Breast epithelium (tissue), 4 donors: ENCODE measurements around the gene MMP23B. TPM values are rescaled to one million over a fixed set of nuclear protein-coding genes. Genes with fewer than 3 reads are reported as not detected.

Source experiments
- DNase-seq, 2 donors: peaks; one replicate each; pipeline ENCODE4 v3.0.0-alpha.2; 2019; ENCODE audit warnings: low spot score in 2 of 2
- H3K27ac ChIP-seq, 2 donors: fragments of 200-600 bp; sonication (generic) in 1 of 2; one replicate each; pipeline ENCODE4 v1.5.1; 2016 to 2019; ENCODE audit warnings: mild to moderate bottlenecking in 1 of 2
- H3K27me3 ChIP-seq, 2 donors: fragments of 200-600 bp; sonication (generic) in 1 of 2; one replicate each; pipeline versions ENCODE4 v1.5.1 to v1.6.0; 2017 to 2019; ENCODE audit warnings: control low read depth in 1 of 2, mild to moderate bottlenecking in 1 of 2
- H3K36me3 ChIP-seq: fragments of 200-600 bp; one replicate; pipeline ENCODE4 v1.5.1; 2019
- H3K4me1 ChIP-seq, 2 donors: fragments of 200-600 bp; sonication (generic); one replicate each; pipeline ENCODE4 v1.5.1; 2016 to 2019; ENCODE audit warnings: control low read depth in 1 of 2
- H3K4me3 ChIP-seq, 3 donors: fragments of 200-600 bp; sonication (generic); 1 replicate in 2 of 3; 2 replicates in 1 of 3; pipeline ENCODE4 v1.5.1; 2016 to 2019; ENCODE audit warnings: mild to moderate bottlenecking in 3 of 3, moderate library complexity in 2 of 3
- H3K9me3 ChIP-seq, 2 donors: fragments of 200-600 bp; sonication (generic) in 1 of 2; one replicate each; pipeline ENCODE4 v1.5.1; 2016 to 2019; ENCODE audit warnings: control low read depth in 1 of 2
- POLR2A ChIP-seq: fragments of 450-650 bp; IDR thresholded peaks from one replicate; pipeline ENCODE4 v1.6.1; 2016; ENCODE audit warnings: antibody characterized with exemption, mild to moderate bottlenecking, moderate library complexity
- POLR2AphosphoS5 ChIP-seq, 3 donors: sonication (generic); formaldehyde crosslinking; IDR thresholded peaks; one replicate each; pipeline ENCODE4 v1.6.1; 2017; ENCODE audit warnings: antibody characterized with exemption in 3 of 3
- intact Hi-C: fragments of 100-400 bp; cut with DNase I; formaldehyde crosslinking; loops from one replicate; pipeline ENCODE4 v1.15.1; 2023; ENCODE audit warnings: low total_unique reads
- total RNA-seq, 3 donors: library from RNA; depleted of rRNA; stranded (reverse); fragments of >200 nt; gene quantifications; one replicate each; pipeline ENCODE4 v1.1.0, GENCODE V29; 2016
- TF ChIP-seq, protein P1 (sequence below), 3 donors: fragments of 450-650 bp; IDR thresholded peaks; one replicate each; pipeline ENCODE4 v1.5.1; 2016 to 2017; ENCODE audit warnings: antibody characterized with exemption in 3 of 3, mild to moderate bottlenecking in 3 of 3, moderate library complexity in 3 of 3

MMP23B gene
- total RNA-seq, 3 donors from 2014 or later = 2.7 to 15.5 (median 7.5) TPM

DNA sequence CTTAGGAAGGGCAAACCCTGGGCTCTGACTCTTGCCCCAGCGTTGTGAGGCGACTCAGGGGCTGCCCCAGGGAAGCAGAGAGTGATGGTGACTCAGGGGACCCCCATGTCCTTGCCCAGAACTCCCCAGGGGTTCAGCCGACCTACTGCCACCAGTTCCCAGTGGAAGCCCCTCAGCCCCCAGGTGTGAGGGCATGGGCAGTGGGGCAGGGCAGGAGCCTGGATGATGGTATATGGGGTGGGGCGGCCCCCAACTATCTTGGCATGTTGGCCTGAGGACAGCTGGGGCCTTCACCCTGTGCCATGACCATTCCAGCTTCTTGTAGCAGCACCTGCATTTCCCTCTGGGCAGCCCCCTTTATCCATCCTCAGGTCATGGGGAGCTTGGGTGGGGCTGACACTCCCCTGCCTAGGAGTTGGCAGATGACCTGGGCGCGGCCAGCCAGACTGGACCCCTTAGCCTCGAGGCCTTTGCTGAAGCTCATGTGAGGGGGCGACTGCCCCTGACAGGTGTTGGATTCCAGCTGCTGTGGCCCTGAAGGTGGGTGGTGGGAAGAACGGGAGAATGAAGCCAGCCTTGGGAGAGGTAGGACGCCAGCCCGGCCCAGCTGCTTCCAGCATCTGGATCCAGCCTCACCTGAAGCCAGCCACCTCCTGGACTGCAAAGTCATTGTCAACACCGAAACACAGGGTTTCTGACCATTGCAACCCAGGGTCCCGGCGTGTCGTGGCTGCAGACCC, 30.2 kb upstream of the MMP23B start:
- intact Hi-C loops = no loop called here
- H3K27me3 ChIP-seq = peaks cover 5 to 6% of the 10 kb centered on the region in 2 donors
- TF ChIP-seq, protein P1, sequence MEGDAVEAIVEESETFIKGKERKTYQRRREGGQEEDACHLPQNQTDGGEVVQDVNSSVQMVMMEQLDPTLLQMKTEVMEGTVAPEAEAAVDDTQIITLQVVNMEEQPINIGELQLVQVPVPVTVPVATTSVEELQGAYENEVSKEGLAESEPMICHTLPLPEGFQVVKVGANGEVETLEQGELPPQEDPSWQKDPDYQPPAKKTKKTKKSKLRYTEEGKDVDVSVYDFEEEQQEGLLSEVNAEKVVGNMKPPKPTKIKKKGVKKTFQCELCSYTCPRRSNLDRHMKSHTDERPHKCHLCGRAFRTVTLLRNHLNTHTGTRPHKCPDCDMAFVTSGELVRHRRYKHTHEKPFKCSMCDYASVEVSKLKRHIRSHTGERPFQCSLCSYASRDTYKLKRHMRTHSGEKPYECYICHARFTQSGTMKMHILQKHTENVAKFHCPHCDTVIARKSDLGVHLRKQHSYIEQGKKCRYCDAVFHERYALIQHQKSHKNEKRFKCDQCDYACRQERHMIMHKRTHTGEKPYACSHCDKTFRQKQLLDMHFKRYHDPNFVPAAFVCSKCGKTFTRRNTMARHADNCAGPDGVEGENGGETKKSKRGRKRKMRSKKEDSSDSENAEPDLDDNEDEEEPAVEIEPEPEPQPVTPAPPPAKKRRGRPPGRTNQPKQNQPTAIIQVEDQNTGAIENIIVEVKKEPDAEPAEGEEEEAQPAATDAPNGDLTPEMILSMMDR (IDR thresholded peaks at IDR 0.05) = no peak
- no peak for TF ChIP-seq POLR2A
- TF ChIP-seq POLR2AphosphoS5 (IDR thresholded peaks at IDR 0.05) = no peak

DNA sequence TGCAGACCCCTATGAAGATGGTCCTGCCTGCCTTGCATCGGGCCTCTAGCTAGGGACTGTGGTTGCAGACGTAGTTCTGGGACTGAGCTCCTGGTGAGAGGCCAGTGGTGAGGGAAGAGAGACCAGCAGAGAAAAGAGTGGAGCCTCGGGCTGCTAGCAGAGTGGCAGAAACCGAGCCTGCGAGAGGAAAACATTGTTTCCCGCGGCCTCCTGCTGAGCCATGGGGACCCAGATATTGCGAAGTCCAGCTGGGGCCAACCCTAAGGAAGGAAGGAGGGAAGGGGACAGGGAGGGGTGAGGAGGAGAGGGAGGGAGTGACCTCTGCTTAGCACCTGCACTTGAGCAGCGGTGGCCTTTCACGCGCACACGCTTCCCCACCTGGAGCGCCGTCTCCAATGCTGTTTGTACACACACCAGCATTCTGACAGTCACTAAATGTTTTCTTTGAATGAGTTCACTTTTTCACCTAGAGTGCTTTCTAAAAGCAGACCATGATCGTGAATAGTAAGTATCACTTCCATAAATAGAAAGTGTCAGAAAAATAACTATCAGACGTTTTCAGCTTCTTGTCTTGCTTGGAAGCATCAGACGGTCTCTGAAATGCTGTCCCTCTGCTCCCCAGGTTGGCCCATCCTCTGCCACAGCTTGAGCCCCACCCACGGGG, 29.5 kb upstream of the MMP23B start:
- Histone ChIP-seq H3K9me3 (no peaks in the 10 kb centered on the region), H3K27me3 (peaks cover 5 to 6% of the 10 kb centered on the region in 2 donors)

More for the DNA sequence above, 30.2 kb upstream of the MMP23B start:
- H3K4me1 ChIP-seq = peaks cover 6 to 8% of the 10 kb centered on the region in 2 donors
- H3K27ac ChIP-seq = no peak overlapping the region
- no peak for DNase-seq
- H3K9me3 ChIP-seq = no peaks in the 10 kb centered on the region
- H3K4me3 ChIP-seq = no peak overlapping the region
- H3K36me3 ChIP-seq = no peaks in the 10 kb centered on the region

DNA sequence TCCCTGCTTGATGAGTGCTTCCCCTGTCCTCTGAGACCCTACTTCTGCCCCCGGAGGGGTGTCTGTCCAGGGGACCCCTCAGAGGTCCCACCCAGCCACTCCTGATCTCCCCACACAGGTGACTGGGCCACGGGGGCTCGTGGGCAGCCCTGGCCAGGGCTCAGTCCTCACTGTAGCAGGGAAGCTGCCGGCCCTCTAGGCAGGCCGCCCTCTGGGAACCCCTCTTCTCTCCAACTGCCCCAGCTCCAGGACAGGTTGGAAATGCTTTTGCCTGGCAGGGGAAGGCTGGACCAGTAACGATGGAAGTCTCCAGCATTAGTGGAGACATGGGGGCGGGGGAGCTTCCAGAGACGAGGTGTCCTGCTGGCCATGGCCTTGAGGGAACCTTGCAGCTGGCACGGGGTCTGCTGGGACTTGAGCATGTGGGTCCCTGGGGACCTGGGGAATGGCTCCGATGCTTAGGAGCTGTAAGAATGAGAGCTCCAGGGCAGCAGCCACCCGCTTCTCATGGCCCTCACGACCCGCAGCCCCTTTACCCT, 28.9 kb upstream of the MMP23B start:
- Histone ChIP-seq H3K4me3 (no peak overlapping the region), H3K9me3 (no peaks in the 10 kb centered on the region), H3K27ac (no peak overlapping the region), H3K4me1 (peaks cover 6 to 8% of the 10 kb centered on the region in 2 donors), H3K27me3 (peaks cover 5 to 6% of the 10 kb centered on the region in 2 donors), H3K36me3 (no peaks in the 10 kb centered on the region)
- DNase-seq = no peak
- intact Hi-C loops = no loop called here
- no peak for TF ChIP-seq POLR2AphosphoS5 (IDR thresholded peaks at IDR 0.05)
- no peak for TF ChIP-seq POLR2A
- TF ChIP-seq, protein P1 (IDR thresholded peaks at IDR 0.05) = no peak

More for the DNA sequence above, 29.5 kb upstream of the MMP23B start:
- no peak for DNase-seq
- Histone ChIP-seq H3K4me3 (no peak overlapping the region), H3K4me1 (peaks cover 6 to 8% of the 10 kb centered on the region in 2 donors), H3K36me3 (no peaks in the 10 kb centered on the region), H3K27ac (no peak overlapping the region)
- TF ChIP-seq POLR2AphosphoS5 (IDR thresholded peaks at IDR 0.05) (no peak), POLR2A (no peak)
- TF ChIP-seq, protein P1 (IDR thresholded peaks at IDR 0.05) = no peak
- intact Hi-C loops = no loop called here

DNA sequence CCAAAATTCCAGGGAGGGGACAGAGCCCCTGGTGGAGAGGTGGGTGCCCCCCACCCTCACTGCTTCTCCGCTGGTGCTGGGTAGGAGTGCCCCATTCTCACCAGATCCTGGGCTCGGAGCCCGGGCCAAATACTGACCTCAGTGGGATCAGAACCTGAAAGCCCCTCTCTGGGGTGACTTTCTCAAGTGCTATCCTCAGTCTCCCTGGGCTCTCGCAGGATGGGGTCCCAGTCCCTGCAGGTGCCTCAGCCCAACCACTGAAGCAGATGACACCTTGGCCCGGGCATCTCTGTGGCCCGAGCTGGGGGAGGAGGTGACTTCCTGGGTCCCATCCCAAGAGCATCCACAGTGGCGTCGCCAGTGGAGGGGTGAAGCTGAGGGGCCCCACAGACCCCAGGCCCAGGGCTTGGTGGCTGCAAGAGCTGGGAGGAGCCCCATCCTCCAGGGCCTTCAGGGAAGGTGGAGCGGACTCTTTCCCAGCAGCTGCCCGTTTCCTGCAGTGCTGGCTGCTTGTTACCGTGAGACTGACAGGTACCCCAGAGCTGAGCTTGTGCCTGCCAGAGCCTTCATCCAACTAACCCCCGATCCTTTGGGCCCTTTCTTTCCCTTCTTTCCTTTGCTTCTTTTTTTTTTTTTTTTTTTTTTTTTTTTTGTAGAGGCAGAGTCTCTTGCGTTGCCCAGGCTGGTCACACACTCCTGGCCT, 28.2 kb upstream of the MMP23B start:
- peaks cover 4 to 5% of the 10 kb centered on the region in 2 donors for H3K27me3 ChIP-seq
- intact Hi-C loops = no loop called here
- H3K27ac ChIP-seq = no peak overlapping the region

More for the DNA sequence above, 28.2 kb upstream of the MMP23B start:
- Histone ChIP-seq H3K36me3 (no peaks in the 10 kb centered on the region), H3K9me3 (no peaks in the 10 kb centered on the region), H3K4me3 (no peak overlapping the region), H3K4me1 (peaks cover 6 to 8% of the 10 kb centered on the region in 2 donors)
- TF ChIP-seq, protein P1 (IDR thresholded peaks at IDR 0.05) = no peak
- TF ChIP-seq POLR2AphosphoS5 (IDR thresholded peaks at IDR 0.05) (no peak), POLR2A (no peak)
- no peak for DNase-seq
